Hepatocyte (in vitro differentiated cells): ENCODE data around the gene CYTH1.

Source experiments
- EZH2 ChIP-seq: fragments of 200-600 bp; sonication (generic); IDR thresholded peaks from 2 replicates; pipeline ENCODE4 v1.6.1; 2016; ENCODE audit warnings: antibody characterized with exemption, mild to moderate bottlenecking, borderline replicate concordance
- EZH2phosphoT487 ChIP-seq: fragments of 200-600 bp; sonication (generic); IDR thresholded peaks from one replicate; pipeline ENCODE4 v1.6.1; 2018; ENCODE audit warnings: antibody characterized with exemption, mild to moderate bottlenecking, low read depth, moderate library complexity; ENCODE audit not compliant: unreplicated experiment, severe bottlenecking

- TF ChIP-seq EZH2phosphoT487 (no peak), EZH2 (no peak)
Measured at GRCh38 chr17:78645421-78646295, 136.4 kb downstream of the CYTH1 start.
